SH-SY5Y (cell line): ENCODE measurements around the gene SRSF7.

Experiments
- GATA2 ChIP-seq: IDR thresholded peaks from 2 replicates; pipeline ENCODE4 v1.6.1; 2011; ENCODE audit warnings: mild to moderate bottlenecking, low read depth, low read length
- GATA3 ChIP-seq: IDR thresholded peaks from 2 replicates; pipeline ENCODE4 v1.6.1; 2011; ENCODE audit warnings: low read depth, mild to moderate bottlenecking, low read length, moderate library complexity

DNA sequence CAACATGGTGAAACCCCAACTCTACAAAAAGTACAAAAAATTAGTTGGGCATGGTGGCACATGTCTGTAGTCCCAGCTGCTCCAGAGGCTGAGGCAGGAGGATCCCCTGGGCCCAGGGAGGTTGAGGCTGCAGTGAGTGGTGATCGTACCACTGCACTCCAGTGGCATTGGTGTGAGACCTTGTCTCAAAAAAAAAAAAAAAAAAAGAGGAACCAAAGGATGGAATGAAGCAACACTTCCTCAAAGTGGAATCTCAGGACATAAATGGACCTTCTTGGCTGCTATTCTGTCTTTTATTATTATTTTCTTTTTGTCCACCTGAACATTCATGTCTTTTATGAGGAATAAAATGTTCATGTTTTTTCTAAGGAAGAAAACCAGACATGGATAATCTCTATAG is 40.6 kb upstream of the SRSF7 start:
- TF ChIP-seq GATA3 (no peak), GATA2 (no peak)
